Activated CD4-positive, alpha-beta T cell treated with anti-CD3 and anti-CD28 coated beads for 36 hours (primary cell): ENCODE measurements around the gene G0S2. TPM values are rescaled to one million over a fixed set of nuclear protein-coding genes. Genes with fewer than 3 reads are reported as not detected.
A peak's percentile ranks its signal among the peaks of the same experiment; 100 is the strongest.

Experiments used
- ATAC-seq: fragments of 200-7000 bp; cut with Tn5 transposase; one replicate; pipeline ENCODE4 v1.10.0; 2021; ENCODE audit warnings: mild to moderate bottlenecking, moderate library complexity
- CTCF ChIA-PET: fragments of 350-600 bp; sonication (Branson Sonifier 250); formaldehyde crosslinking; loops from one replicate; lab custom pipeline; 2021; ENCODE audit warnings: antibody characterized with exemption; lab: Charles Lee
- POLR2A ChIA-PET: fragments of 350-600 bp; sonication (Branson Sonifier 250); formaldehyde crosslinking; loops from one replicate; lab custom pipeline; 2021; ENCODE audit warnings: antibody characterized with exemption, inconsistent platforms; lab: Charles Lee
- DNase-seq: peaks from one replicate; pipeline ENCODE4 v3.0.0-alpha.2; 2020
- H3K27ac Mint-ChIP-seq: one replicate; pipeline ENCODE4 v1.8.0; 2021; ENCODE audit warnings: mixed read lengths
- H3K27me3 Mint-ChIP-seq: one replicate; pipeline ENCODE4 v1.8.0; 2021; ENCODE audit warnings: mixed read lengths
- H3K36me3 Mint-ChIP-seq: one replicate; pipeline ENCODE4 v1.8.0; 2021; ENCODE audit warnings: low read depth, mixed read lengths
- H3K4me1 Mint-ChIP-seq: one replicate; pipeline ENCODE4 v1.8.0; 2021; ENCODE audit warnings: mixed read lengths
- H3K4me3 Mint-ChIP-seq: one replicate; pipeline ENCODE4 v1.8.0; 2021; ENCODE audit warnings: mild to moderate bottlenecking, moderate library complexity, mixed read lengths
- H3K9me3 Mint-ChIP-seq: one replicate; pipeline ENCODE4 v1.8.0; 2021; ENCODE audit warnings: low read depth, mixed read lengths
- intact Hi-C, 2 experiments: fragments of 100-400 bp; cut with DNase I in 1 of 2; cut with micrococcal nuclease in 1 of 2; formaldehyde crosslinking; loops; one replicate each; pipeline versions ENCODE4 v1.14.2 to v1.15.1; 2022 to 2024; cut with DNase I, micrococcal nuclease
- total RNA-seq, 2 experiments: library from RNA; stranded (reverse); gene quantifications; one replicate each; pipeline ENCODE4 v1.2.3, GENCODE V29; 2021

G0S2 gene
- total RNA-seq, 2 experiments from 2014 or later, result 21.9 to 22.8 TPM

GRCh38 chr1:209704584-209704983, 29.4 kb downstream of the G0S2 start, which contains the start of gene HSD11B1:
Gene HSD11B1 (plus strand): TSS chr1:209704846. CDS start chr1:209704943, 97 bp downstream.
- Mint-ChIP-seq H3K27ac (peak within 1 kb of the TSS; percentile 82), H3K4me3 (peak within 1 kb of the TSS; percentile 32), H3K36me3 (peaks cover 3% of the 10 kb centered on the region), H3K27me3 (no peaks in the 10 kb centered on the region), H3K4me1 (peaks cover 39% of the 10 kb centered on the region), H3K9me3 (no peaks in the 10 kb centered on the region)
- ChIA-PET CTCF (interaction anchor here (0.9 to 4.8 kb wide), 6 partner anchors 11 to 141 kb away, joined by 3 to 23 read pairs (median 4); no protein-coding TSS in a partner anchor), POLR2A (no interaction called here)
- intact Hi-C loops, result no loop called here
- ATAC-seq, result no peak
- DNase-seq, result no peak

GRCh38 chr1:209705033-209705598, 29.9 kb downstream of the G0S2 start:
- ATAC-seq (no peak), DNase-seq (no peak)
- no peaks in the 10 kb centered on the region for H3K27me3 Mint-ChIP-seq
- no peak overlapping the region for H3K4me3 Mint-ChIP-seq
- intact Hi-C loops, result no loop called here
- POLR2A ChIA-PET, result no interaction called here
- H3K4me1 Mint-ChIP-seq, result peaks cover 44% of the 10 kb centered on the region
- CTCF ChIA-PET, result interaction anchor here (0.7 to 4.8 kb wide), 7 partner anchors 12 to 142 kb away, joined by 3 to 23 read pairs (median 3); no protein-coding TSS in a partner anchor
- peaks cover 6% of the 10 kb centered on the region for H3K36me3 Mint-ChIP-seq
- no peaks in the 10 kb centered on the region for H3K9me3 Mint-ChIP-seq
- H3K27ac Mint-ChIP-seq, result peak overlapping the region; percentile 82

GRCh38 chr1:209706622-209707021, 31.4 kb downstream of the G0S2 start:
- intact Hi-C loops, result no loop called here
- Mint-ChIP-seq H3K27me3 (no peaks in the 10 kb centered on the region), H3K27ac (peak overlapping the region; percentile 32), H3K4me3 (peak overlapping the region; percentile 22), H3K4me1 (peaks cover 51% of the 10 kb centered on the region), H3K9me3 (no peaks in the 10 kb centered on the region), H3K36me3 (peaks cover 6% of the 10 kb centered on the region)
- ChIA-PET CTCF (interaction anchor here (0.6 to 4.8 kb wide), 6 partner anchors 13 to 140 kb away, joined by 3 to 23 read pairs (median 4); no protein-coding TSS in a partner anchor), POLR2A (no interaction called here)
- DNase-seq, result no peak
- ATAC-seq, result no peak

- DNase-seq (no peak), ATAC-seq (no peak)
- H3K27me3 Mint-ChIP-seq, result no peaks in the 10 kb centered on the region
- H3K27ac Mint-ChIP-seq, result peak overlapping the region; percentile 32
- peaks cover 6% of the 10 kb centered on the region for H3K36me3 Mint-ChIP-seq
- H3K9me3 Mint-ChIP-seq, result no peaks in the 10 kb centered on the region
- H3K4me3 Mint-ChIP-seq, result no peak overlapping the region
- peaks cover 49% of the 10 kb centered on the region for H3K4me1 Mint-ChIP-seq
- CTCF ChIA-PET, result interaction anchor here (0.6 to 1.8 kb wide), 9 partner anchors 11 to 141 kb away, joined by 3 to 9 read pairs (median 4); no protein-coding TSS in a partner anchor
- intact Hi-C loops, result no loop called here
- POLR2A ChIA-PET, result no interaction called here
Measured at GRCh38 chr1:209707308-209707707, 32.1 kb downstream of the G0S2 start.

GRCh38 chr1:209708297-209708696, 33.1 kb downstream of the G0S2 start:
- H3K27me3 Mint-ChIP-seq, result no peaks in the 10 kb centered on the region
- ChIA-PET CTCF (interaction anchor here (1.0 to 1.8 kb wide), 5 partner anchors 12 to 40 kb away, joined by 4 to 9 read pairs (median 5); no protein-coding TSS in a partner anchor), POLR2A (no interaction called here)
- peak overlapping the region; percentile 11 for H3K27ac Mint-ChIP-seq
- ATAC-seq, result no peak
- no peaks in the 10 kb centered on the region for H3K9me3 Mint-ChIP-seq
- peak overlapping the region; percentile 0 for H3K4me3 Mint-ChIP-seq
- intact Hi-C loops, result no loop called here
- no peak for DNase-seq
- peaks cover 6% of the 10 kb centered on the region for H3K36me3 Mint-ChIP-seq
- peaks cover 49% of the 10 kb centered on the region for H3K4me1 Mint-ChIP-seq

GRCh38 chr1:209710093-209710492, 34.9 kb downstream of the G0S2 start:
- Mint-ChIP-seq H3K36me3 (peaks cover 6% of the 10 kb centered on the region), H3K9me3 (no peaks in the 10 kb centered on the region)
- peak; percentile 26 for DNase-seq

GRCh38 chr1:209710847-209711246, 35.6 kb downstream of the G0S2 start:
- no peaks in the 10 kb centered on the region for H3K9me3 Mint-ChIP-seq
- no peaks in the 10 kb centered on the region for H3K27me3 Mint-ChIP-seq
- peak overlapping the region; percentile 5 for H3K4me3 Mint-ChIP-seq
- H3K36me3 Mint-ChIP-seq, result peaks cover 4% of the 10 kb centered on the region
- peak overlapping the region; percentile 56 for H3K27ac Mint-ChIP-seq
- no peak for DNase-seq
- peaks cover 42% of the 10 kb centered on the region for H3K4me1 Mint-ChIP-seq
- intact Hi-C loops, result loop anchor here (1.0 to 5.0 kb wide), 2 partner anchors 13 to 36 kb away; no protein-coding TSS in a partner anchor
- POLR2A ChIA-PET, result no interaction called here
- ATAC-seq, result peak; percentile 27
- CTCF ChIA-PET, result interaction anchor here (0.7 kb wide), 1 partner anchor 43 kb away, joined by 3 read pairs; no protein-coding TSS in a partner anchor

More at GRCh38 chr1:209710093-209710492, 34.9 kb downstream of the G0S2 start:
- ChIA-PET CTCF (interaction anchor here (0.7 kb wide), 1 partner anchor 43 kb away, joined by 3 read pairs; no protein-coding TSS in a partner anchor), POLR2A (interaction anchor here (0.8 kb wide), 1 partner anchor 143 kb away, joined by 3 read pairs; no protein-coding TSS in a partner anchor)
- no peaks in the 10 kb centered on the region for H3K27me3 Mint-ChIP-seq
- intact Hi-C loops, result loop anchor here (1.0 to 5.0 kb wide), 2 partner anchors 14 to 37 kb away; no protein-coding TSS in a partner anchor
- peaks cover 40% of the 10 kb centered on the region for H3K4me1 Mint-ChIP-seq
- ATAC-seq, result peak; percentile 74
- H3K4me3 Mint-ChIP-seq, result peak overlapping the region; percentile 49
- peak overlapping the region; percentile 76 for H3K27ac Mint-ChIP-seq

GRCh38 chr1:209714338-209714737, 39.1 kb downstream of the G0S2 start:
- Mint-ChIP-seq H3K36me3 (peaks cover 7% of the 10 kb centered on the region), H3K27me3 (no peaks in the 10 kb centered on the region), H3K4me1 (peaks cover 49% of the 10 kb centered on the region), H3K4me3 (peak overlapping the region; percentile 34), H3K27ac (peak overlapping the region; percentile 72), H3K9me3 (peaks cover 3% of the 10 kb centered on the region)
- ChIA-PET POLR2A (no interaction called here), CTCF (no interaction called here)
- peak; percentile 11 for ATAC-seq
- intact Hi-C loops, result loop anchor here in 1 of 2 experiments (5.0 kb wide), 1 partner anchor 33 kb away; no protein-coding TSS in a partner anchor
- no peak for DNase-seq

- CTCF ChIA-PET, result interaction anchor here (0.7 kb wide), 1 partner anchor 22 kb away, joined by 3 read pairs; no protein-coding TSS in a partner anchor
- intact Hi-C loops, result no loop called here
Measured at GRCh38 chr1:209715314-209715713, 40.1 kb downstream of the G0S2 start.

GRCh38 chr1:209717818-209718217, 42.6 kb downstream of the G0S2 start:
- no peak for DNase-seq
- Mint-ChIP-seq H3K9me3 (peaks cover 5% of the 10 kb centered on the region), H3K36me3 (peaks cover 6% of the 10 kb centered on the region), H3K4me3 (no peak overlapping the region), H3K4me1 (peaks cover 48% of the 10 kb centered on the region), H3K27ac (peak overlapping the region; percentile 55), H3K27me3 (no peaks in the 10 kb centered on the region)
- intact Hi-C loops, result no loop called here
- POLR2A ChIA-PET, result no interaction called here
- peak; percentile 79 for ATAC-seq
- CTCF ChIA-PET, result no interaction called here

More at GRCh38 chr1:209715314-209715713, 40.1 kb downstream of the G0S2 start:
- Mint-ChIP-seq H3K9me3 (peaks cover 5% of the 10 kb centered on the region), H3K27me3 (no peaks in the 10 kb centered on the region), H3K27ac (peak overlapping the region; percentile 45), H3K4me1 (peaks cover 39% of the 10 kb centered on the region), H3K36me3 (peaks cover 4% of the 10 kb centered on the region), H3K4me3 (peak overlapping the region; percentile 34)
- no peak for DNase-seq
- POLR2A ChIA-PET, result no interaction called here
- ATAC-seq, result no peak

GRCh38 chr1:209720326-209720725, 45.1 kb downstream of the G0S2 start:
- DNase-seq, result no peak
- peaks cover 6% of the 10 kb centered on the region for H3K36me3 Mint-ChIP-seq
- intact Hi-C loops, result no loop called here
- peaks cover 59% of the 10 kb centered on the region for H3K4me1 Mint-ChIP-seq
- no peak for ATAC-seq
- POLR2A ChIA-PET, result no interaction called here
- H3K4me3 Mint-ChIP-seq, result no peak overlapping the region
- no peak overlapping the region for H3K27ac Mint-ChIP-seq
- CTCF ChIA-PET, result no interaction called here
- peaks cover 5% of the 10 kb centered on the region for H3K9me3 Mint-ChIP-seq
- no peaks in the 10 kb centered on the region for H3K27me3 Mint-ChIP-seq
